DOHH2 (cell line): ENCODE results near the gene TNK2.

Source experiments
- EZH2phosphoT487 ChIP-seq: fragments of 200-600 bp; sonication (generic); IDR thresholded peaks from 2 replicates; pipeline ENCODE4 v1.6.1; 2017; ENCODE audit warnings: borderline replicate concordance, mild to moderate bottlenecking, antibody characterized with exemption, low read length, moderate library complexity, mixed read lengths
- TF ChIP-seq, protein P1 (sequence below): fragments of 200-600 bp; sonication (generic); IDR thresholded peaks from one replicate; pipeline ENCODE4 v1.5.1; 2014; ENCODE audit warnings: antibody characterized with exemption, mild to moderate bottlenecking, low read depth, low read length; ENCODE audit not compliant: poor library complexity, severe bottlenecking

DNA sequence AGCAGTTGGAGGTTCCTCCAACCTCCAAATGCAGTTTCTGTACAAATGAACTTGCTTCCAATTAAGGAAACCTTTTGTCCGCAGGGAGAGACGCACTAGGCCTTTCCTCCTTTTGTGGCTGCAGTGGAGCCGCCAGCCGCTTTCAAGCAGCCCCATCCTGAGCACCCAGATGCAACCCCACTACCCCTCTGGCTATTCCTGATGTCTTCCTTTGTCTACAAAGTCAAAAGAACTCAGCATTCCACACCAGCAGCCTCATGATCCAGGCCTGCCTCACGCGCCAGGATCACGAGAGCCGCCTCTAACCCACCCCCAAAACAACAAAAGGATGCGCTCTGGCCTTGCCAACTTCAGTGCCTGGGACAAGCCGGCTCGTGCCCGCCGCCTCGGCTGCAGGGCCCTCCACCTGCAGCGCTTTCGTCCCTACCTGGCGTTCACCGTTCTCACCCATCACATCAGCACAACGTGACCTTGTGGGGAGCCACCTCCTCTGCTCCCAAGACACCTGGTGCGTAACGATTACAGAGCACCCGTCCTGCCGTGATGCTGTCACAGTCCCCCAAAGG is 48.4 kb downstream of the TNK2 start:
- TF ChIP-seq, protein P1, sequence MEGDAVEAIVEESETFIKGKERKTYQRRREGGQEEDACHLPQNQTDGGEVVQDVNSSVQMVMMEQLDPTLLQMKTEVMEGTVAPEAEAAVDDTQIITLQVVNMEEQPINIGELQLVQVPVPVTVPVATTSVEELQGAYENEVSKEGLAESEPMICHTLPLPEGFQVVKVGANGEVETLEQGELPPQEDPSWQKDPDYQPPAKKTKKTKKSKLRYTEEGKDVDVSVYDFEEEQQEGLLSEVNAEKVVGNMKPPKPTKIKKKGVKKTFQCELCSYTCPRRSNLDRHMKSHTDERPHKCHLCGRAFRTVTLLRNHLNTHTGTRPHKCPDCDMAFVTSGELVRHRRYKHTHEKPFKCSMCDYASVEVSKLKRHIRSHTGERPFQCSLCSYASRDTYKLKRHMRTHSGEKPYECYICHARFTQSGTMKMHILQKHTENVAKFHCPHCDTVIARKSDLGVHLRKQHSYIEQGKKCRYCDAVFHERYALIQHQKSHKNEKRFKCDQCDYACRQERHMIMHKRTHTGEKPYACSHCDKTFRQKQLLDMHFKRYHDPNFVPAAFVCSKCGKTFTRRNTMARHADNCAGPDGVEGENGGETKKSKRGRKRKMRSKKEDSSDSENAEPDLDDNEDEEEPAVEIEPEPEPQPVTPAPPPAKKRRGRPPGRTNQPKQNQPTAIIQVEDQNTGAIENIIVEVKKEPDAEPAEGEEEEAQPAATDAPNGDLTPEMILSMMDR, result no peak
- no peak for TF ChIP-seq EZH2phosphoT487
